HTERT RPE-1 (cell line): Measurements from ENCODE around the gene NUCB1.
"Not testable (repeated sequence)": the region's sequence is repeated elsewhere in the genome, so short reads cannot be mapped to it uniquely, and the experiment has no call there.

Source experiments
- in situ Hi-C: fragments of 300-500 bp; cut with MboI; formaldehyde crosslinking; loops from 4 replicates; pipeline ENCODE4 v1.14.3; 2020; ENCODE audit warnings: low sequenced_read_pairs

NUCB1 gene

DNA sequence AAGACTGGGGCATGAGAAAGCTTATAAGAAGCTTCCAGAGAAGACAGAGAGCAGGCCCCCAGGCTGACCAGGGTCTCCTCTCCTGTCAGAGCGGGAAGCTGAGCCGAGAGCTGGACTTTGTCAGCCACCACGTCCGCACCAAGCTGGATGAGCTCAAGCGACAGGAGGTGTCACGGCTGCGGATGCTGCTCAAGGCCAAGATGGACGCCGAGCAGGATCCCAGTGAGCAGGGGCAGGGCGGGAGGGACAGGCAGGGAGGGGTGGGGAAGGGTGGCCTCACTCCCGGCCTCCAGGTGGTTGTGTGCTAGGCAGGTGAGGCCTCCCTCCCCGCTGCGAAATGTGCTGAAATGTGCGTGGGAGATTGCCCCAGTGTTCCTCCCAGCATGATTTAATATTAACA, 5.6 kb downstream of the NUCB1 start:
- in situ Hi-C loops: no loop called here

DNA sequence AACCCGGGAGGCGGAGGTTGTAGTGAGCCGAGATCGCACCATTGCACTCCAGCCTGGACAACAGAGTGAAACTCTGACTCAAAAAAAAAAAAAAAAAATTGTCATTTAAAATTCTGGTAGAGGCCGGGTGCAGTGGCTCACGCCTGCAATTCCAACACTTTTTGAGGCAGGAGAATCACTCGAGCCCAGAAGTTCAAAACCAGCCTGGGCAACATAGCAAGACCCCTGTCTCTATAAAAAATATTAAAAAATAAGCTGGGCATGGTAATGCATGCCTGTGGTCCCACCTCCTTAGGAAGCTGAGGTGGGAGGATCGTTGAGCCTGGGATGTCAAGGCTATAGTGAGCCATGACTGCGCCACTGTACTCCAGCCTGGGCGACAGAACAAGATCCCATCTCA, 6.2 kb downstream of the NUCB1 start:
- in situ Hi-C loops: no loop called here

DNA sequence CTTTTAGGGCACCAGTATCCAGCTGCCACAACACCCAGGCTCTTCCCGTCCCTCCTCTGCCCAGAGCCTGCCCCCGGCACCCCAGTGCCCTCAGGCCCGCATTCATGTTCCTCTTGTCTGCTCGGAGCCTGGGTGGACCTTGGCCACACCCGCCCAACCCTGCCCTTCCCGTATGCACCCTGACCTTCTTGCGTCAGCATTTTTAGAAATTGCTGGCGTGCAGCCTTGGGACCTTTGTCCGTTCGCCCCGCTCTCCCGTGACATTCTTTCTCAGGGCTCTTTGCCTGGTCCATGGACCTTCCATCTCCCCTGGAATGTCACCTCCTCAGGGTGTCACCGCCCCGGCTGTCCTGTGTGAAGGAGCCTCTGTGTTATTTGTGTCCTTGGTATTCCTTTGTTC, 7.6 kb downstream of the NUCB1 start:
- in situ Hi-C loops: no loop called here

DNA sequence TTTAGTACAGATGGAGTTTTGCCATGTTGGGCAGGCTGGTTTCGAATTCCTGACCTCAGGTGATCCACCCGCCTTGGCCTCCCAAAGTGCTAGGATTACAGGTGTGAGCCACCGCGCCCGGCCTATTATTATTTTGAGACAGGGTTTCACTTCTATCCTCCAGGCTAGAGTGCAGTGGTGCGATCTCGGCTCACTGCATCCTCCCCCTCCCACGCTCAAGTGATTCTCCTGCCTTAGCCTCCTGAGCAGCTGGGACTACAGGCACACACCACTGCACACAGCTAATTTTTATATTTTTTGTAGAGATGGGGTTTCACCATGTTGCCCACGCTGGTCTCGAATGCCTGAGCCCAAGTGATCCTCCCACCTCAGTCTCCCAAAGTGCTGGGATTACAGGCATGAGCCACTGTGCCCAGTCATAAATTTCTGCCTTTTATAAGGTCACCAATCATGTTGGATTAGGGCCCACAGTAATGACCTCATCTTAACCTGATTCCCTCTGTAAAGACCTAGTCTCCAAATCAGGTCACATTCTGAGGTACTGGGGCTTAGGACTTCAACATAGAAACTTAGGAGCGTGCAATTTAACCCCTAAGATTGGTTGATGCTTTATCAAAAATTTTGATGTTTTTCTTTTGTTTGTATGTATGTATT, 9.4 kb downstream of the NUCB1 start:
- in situ Hi-C loops: not testable (repeated sequence)

DNA sequence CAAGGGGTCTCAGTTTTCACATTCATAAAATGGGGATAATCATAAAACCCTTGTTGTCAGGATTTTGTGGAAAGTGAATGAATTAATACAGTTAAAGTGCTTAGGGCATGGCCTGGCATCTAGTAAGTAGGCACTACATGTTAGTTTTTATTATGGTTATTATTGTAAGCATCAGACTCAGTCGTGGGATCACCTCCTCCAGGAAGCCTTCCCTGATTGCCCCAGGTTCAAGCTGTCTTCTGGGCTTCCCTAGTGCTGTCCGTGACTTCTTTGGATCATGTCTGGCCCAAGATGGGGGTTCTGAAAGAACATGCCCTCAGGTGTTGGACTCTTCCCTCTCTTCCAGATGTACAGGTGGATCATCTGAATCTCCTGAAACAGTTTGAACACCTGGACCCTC, 10.7 kb downstream of the NUCB1 start:
- in situ Hi-C loops: no loop called here

DNA sequence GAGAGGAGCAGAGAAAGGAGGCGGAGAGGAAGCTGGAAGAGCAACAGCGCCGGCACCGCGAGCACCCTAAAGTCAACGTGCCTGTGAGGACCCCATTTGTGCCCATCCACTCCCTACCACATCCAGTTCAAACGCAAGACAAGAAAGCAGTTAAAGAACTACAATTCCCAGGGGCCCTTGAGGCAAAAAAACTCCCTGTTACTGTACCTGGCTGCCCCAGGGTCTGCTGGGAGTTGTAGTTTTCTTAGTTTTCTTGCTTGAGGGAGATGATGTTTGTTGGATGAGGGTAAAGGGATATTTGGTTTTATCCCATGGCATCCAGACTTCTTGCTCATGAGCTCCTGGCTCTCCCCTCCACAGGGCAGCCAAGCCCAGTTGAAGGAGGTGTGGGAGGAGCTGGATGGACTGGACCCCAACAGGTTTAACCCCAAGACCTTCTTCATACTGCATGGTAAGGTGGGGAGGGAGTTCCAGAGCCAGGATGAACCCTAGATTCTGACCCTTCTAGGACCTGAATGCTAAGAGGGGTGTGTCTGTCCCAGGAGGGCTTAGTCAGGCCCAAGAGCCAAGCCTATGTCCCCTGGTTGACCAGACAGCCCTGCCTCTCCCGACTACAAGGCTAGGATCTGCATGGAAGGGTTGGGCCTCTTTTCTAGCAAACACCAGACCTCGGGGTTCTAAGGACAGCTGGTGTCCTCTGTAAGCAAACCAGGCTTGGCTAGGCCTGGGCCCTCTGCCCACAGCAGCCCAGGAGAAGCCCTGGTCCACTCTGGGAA, 13.2 kb downstream of the NUCB1 start:
- in situ Hi-C loops: no loop called here

DNA sequence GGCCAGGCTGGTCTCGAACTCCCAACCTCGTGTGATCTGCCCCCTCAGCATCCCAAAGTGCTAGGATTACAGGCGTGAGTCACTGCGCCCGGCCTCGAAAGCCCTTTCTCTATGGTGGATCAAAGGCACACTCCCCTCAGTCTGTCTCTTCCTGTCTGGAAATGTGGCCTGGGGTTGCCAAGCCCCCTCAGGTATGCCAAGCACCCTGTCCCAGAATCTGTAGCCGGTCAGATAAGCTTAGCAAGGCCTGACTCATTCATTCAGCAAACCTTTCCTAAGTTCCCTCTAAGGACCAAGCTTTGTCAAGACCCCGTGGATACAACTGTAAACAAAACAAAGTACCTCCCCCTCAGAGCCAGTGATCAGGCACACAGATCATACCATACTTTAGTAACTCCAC, 14.1 kb downstream of the NUCB1 start:
- in situ Hi-C loops: no loop called here

DNA sequence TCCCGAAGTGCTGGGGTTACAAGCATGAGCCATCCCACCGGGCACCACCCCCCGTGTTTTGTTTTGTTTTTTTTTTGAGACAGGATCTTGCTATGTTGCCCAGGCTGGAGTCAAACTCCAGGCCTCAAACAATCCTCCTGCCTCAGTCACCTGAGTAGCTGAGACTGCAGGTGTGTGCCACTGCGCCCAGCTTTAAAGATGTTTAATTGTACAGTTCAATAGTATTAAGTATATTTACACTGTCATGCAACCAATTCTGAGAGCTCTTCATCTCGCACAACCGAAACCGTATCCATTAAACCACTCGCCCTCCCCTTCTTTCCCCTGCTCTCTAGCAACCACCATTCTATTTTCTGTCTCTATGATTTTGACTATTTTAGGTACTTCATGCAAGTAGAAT, 15.6 kb downstream of the NUCB1 start:
- in situ Hi-C loops: no loop called here

DNA sequence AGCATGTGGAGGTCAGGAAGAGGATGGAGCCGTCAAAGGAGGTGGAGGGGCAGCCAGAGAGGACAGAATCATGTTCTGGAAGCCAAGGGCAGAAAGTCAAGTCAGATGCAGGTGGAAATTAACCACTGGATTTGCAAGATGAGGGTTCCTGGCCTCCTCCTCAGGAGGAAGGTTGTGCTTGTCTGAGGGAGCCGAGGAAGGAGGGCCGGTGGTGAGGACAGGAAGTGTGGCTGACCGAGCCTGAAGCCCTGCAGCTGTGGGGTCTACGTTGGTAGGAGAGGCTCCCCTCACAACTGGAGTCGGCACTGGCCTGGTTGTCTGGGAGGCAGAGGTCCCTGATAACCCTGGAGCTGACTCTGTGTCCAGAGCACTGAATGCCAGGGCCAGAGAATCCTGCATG, 18.0 kb downstream of the NUCB1 start:
- in situ Hi-C loops: no loop called here

DNA sequence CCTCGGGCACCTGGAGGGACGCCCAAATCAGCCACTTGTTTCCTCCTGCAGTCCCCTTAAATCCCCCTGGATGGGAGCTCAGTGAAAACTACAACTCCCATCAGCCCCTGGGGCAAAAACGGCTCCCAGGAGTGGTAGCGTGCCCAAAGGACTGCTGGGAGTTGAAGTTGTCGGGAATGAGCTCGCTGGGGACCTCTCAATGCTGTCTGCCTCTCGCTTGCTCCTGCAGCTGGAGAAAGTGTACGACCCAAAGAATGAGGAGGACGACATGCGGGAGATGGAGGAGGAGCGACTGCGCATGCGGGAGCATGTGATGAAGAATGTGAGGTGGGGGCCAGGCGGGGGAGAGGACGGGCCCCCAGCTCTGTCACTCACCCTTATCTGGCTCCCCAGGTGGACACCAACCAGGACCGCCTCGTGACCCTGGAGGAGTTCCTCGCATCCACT, 18.7 kb downstream of the NUCB1 start:
- in situ Hi-C loops: no loop called here

DNA sequence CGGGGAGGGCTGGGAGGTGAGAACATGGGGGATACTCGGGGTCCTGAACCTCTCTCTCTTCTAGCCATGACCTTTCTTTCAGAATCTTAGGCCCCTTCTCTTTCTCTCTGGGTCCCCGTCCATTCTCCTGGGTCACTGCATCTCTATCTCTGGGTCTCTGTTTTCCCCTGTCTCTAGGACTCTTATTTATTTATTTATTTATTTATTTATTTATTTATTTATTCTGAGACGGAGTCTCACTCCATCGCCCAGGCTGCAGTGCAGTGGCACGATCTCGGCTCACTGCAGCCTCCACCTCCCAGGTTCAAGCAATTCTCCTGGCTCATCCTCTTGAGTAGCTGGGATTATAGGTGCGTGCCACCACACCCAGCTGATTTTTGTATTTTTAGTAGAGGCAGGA, 19.2 kb downstream of the NUCB1 start:
- in situ Hi-C loops: not testable (repeated sequence)

DNA sequence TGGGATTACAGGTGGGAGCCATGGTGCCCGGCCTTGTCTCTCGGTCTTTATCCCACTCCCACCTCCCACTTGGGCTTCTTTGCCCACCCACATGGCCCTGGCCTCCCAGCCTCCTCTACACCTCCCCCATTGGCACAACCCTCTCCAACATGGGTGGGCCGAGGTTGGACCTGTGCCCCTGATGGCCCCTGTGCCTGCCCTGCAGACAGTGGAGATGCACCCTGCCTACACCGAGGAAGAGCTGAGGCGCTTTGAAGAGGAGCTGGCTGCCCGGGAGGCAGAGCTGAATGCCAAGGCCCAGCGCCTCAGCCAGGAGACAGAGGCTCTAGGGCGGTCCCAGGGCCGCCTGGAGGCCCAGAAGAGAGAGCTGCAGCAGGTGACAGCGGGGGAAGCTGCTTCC, 20.8 kb downstream of the NUCB1 start:
- in situ Hi-C loops: no loop called here

DNA sequence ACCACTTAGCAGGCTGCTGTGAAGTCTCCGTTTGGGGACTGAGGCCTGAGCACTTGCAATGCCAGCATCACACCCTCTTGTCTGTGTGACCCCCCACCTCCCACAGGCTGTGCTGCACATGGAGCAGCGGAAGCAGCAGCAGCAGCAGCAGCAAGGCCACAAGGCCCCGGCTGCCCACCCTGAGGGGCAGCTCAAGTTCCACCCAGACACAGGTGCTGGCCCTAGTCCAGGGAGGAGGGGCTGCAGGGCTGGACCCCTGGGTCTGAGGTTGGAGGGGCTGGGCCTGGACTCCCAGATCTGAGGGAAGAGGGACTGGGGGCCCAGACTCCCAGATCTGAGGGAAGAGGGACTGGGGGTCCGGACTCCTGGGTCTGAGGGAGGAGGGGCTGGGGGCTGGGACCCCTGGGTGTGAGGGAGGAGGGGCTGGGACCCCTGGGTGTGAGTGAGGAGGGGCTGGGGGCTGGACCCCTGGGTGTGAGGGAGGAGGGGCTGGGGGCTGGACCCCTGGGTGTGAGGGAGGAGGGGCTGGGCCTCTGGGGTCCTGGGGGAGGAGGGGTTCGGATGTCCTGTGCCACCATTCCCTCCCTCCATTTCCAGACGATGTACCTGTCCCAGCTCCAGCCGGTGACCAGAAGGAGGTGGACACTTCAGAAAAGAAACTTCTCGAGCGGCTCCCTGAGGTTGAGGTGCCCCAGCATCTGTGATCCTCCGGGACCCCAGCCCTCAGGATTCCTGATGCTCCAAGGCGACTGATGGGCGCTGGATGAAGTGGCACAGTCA, 21.8 kb downstream of the NUCB1 start:
- in situ Hi-C loops: no loop called here

DNA sequence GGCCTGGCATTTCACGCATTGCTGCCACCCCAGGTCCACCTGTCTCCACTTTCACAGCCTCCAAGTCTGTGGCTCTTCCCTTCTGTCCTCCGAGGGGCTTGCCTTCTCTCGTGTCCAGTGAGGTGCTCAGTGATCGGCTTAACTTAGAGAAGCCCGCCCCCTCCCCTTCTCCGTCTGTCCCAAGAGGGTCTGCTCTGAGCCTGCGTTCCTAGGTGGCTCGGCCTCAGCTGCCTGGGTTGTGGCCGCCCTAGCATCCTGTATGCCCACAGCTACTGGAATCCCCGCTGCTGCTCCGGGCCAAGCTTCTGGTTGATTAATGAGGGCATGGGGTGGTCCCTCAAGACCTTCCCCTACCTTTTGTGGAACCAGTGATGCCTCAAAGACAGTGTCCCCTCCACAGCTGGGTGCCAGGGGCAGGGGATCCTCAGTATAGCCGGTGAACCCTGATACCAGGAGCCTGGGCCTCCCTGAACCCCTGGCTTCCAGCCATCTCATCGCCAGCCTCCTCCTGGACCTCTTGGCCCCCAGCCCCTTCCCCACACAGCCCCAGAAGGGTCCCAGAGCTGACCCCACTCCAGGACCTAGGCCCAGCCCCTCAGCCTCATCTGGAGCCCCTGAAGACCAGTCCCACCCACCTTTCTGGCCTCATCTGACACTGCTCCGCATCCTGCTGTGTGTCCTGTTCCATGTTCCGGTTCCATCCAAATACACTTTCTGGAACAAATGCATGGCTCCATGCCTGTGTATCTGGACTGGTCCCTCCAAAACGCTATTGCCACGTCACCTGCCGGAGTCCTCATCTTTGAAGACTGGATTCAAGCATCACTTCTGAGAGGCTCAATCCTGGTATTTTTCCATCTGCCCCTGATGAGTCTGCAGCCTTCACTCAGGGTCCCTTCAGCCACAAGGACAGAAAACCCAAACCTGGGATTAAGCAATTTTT, 22.7 kb downstream of the NUCB1 start:
- in situ Hi-C loops: no loop called here

DNA sequence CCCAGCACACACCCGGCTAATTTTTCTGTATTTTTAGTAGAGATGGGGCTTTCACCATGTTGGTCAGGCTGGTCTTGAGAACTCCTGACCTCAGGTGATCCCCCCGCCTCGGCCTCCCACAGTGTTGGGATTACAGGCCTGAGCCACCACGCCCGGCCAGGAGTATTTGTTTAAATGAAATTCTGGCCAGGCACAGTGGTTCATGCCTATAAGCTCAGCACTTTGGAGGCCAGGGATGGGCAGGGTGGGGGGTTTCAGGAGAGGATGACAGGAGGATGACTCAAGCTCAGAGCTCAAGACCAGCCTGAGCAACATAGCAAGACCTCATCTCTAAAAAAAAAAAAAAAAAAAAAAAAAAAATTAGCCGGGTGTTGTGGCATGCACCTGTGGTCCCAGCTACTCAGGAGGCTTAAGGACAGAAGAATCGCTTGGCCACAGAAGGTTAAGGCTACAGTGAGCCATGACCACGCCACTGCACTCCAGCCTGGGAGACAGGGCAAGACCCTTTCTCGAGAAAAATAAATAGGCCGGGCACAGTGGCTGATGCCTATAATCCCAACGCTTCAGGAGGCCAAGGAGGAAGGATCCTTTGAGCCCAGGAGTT, 25.2 kb downstream of the NUCB1 start:
- in situ Hi-C loops: no loop called here

DNA sequence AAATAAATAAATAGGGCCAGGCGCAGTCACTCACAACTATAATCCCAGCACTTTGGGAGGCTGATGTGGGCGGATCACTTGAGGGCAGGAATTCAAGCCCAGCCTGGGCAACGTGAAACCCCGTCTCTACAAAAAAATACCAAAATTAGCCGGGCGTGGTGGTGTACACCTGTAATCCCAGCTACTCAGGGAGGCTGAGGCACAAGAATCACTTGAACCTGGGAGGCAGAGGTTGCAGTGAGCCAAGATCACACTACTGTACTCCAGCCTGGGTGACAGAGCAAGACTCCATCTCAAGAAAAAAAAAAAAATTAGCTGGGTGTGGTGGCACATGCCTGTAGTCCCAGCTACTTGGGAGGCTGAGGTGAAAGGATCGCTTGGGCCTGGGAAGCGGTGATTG, 25.8 kb downstream of the NUCB1 start:
- in situ Hi-C loops: not testable (repeated sequence)

DNA sequence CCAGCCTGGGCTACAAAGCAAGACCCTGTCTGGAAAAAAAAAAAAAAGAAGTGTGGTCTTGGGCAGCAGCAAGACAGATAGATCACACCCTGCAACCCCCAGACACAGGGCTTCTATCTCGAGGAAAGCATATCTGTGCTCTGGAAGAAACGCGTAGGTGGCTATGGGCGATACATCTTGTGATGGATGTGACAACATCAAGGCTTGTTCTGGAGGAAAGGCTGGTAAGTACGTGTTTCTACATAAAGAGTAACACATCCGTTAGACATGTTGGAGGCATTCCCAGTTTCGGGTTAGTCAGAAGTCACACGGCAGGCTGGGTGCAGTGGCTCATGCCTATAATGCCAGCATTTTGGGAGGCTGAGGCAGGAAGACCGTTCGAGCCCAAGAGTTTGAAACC, 26.8 kb downstream of the NUCB1 start:
- in situ Hi-C loops: no loop called here

DNA sequence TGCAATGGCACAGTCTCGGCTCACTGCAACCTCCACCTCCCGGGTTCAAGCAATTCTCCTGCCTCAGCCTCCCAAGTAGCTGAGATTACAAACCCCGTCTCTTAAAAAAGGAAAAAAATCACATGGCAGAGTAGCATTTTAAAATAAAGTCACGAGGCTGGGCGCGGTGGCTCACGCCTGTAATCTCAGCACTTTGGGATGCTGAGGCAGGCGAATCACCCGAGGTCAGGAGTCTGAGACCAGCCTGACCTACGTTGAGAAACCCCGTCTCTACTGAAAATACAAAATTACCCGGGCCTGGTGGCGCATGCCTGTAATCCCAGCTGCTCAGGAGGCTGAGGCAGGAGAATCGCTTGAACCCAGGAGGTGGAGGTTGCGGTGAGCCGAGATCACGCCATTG, 27.6 kb downstream of the NUCB1 start:
- in situ Hi-C loops: not testable (repeated sequence)

DNA sequence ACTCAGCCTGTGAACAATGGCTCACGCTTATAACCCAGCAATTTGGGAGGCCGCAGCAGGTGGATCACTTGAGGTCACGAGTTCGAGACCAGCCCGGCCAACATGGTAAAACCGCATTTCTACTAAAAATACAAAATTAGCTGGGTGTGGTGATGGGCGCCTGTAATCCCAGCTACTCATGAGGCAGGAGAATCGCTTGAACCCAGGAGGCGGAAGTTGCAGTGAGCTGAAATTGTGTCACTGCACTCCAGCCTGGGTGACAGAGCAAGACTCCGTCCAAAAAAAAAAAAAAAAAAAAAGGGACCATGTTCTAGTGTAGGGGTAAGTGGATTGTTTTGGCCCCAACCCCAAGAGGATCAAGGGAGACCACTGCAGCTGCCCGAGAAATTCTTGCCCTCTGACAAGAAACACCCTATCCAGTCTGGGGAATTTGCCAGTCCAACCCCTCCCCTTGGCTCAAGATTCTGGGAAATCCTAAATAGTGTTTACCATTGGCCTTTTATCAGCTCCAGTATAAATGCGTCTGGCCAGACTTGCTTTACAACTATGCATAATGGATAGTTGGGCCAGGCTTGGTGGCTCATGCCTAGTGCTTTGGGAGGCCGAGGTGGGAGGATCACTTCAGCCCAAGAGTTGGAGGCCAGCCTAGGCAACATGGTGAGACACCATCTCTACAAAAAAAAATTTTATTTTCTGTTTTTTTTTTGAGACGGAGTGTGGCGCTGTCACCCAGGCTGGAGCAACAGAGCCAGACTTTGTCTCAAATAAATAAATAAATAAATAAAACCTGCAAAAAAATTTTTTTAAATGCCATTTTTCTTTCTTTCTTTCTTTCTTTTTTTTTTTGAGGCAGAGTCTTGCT, 28.3 kb downstream of the NUCB1 start:
- in situ Hi-C loops: no loop called here
